Measurements from ENCODE around the gene DCLRE1B.
"Not testable (repeated sequence)": the region's sequence is repeated elsewhere in the genome, so short reads cannot be mapped to it uniquely, and the experiment has no call there.

Gene DCLRE1B

DNA sequence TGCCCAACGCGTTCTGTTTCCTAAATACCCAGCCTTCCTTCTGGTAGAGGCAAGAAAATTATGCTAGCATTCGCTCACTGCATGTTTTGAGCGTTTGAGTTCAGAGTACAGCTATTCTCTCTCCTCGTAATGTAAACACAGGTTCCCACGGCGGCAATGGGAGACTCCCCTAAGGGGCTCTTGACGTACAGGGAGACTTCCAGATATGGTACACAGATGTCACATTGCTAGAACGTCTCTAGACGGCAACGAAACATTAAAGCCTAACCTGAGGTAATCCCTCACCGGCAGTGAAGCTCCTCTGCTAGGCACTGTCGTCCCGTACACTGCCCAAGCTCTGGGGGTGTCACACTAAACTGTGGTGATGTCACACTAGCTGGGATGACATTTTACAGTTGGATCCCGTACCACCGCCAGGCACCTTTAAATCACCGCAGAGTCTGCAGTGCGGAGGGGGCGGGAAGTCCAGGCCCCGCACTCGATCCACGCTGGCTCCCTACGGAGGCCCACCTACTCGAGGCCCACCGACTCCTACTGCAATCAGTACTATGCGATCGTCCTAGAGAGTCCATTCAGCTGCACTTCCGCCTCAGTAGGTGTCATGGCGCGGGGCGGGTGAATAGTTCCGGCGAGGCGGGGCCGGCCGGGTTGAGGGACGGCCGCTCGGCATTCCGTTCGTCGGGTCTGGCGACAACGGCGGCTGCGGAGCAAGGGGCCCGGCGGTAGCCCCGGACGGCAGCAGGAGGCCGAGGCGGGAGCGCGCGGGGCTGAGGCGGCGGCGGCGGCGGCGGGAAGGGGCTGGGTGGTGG lies 24.0 kb downstream of the DCLRE1B start, which contains the start of gene HIPK1:
TSS of gene HIPK1 (plus strand) at position 384 of the 809 bp plus-strand sequence.
- DNase-seq, result peak; percentile 54

DNA sequence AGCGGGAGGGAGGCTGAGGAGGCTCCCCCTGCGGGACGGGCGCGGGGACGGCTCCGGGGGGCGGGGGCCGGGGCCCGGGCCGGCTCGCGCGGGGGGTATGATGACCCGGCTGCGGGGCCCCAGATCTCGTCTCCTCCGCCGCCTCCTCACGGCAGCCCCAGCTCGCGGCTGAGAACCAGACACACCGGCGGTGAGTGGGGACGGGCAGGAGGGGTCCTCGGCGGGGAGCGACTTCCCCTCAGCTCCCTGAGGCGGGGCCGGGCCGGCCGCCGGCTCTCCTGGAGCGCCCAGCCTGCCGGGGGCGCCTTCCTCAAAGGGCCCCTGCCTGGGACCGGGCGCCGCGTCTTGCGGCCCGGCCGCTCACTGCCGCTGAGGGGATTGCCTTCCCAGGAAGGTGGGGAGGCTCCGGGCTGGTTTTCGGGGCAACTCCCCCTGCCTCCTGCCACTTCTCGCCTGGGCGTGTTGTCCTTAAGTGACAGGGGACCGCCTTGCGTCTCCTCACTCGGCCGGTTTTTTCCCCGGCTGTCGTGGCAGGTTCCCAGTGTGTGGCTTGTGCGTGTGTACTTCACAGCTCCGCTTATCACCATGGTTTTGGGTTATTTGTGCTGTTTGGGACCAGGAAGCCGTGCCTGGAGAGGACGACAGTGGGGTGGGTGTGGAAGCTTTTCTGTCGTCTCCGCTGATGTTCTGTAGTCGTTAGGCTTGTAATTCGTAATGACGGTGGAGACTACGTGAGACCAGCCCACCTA lies 24.8 kb downstream of the DCLRE1B start:
- DNase-seq, result no peak

DNA sequence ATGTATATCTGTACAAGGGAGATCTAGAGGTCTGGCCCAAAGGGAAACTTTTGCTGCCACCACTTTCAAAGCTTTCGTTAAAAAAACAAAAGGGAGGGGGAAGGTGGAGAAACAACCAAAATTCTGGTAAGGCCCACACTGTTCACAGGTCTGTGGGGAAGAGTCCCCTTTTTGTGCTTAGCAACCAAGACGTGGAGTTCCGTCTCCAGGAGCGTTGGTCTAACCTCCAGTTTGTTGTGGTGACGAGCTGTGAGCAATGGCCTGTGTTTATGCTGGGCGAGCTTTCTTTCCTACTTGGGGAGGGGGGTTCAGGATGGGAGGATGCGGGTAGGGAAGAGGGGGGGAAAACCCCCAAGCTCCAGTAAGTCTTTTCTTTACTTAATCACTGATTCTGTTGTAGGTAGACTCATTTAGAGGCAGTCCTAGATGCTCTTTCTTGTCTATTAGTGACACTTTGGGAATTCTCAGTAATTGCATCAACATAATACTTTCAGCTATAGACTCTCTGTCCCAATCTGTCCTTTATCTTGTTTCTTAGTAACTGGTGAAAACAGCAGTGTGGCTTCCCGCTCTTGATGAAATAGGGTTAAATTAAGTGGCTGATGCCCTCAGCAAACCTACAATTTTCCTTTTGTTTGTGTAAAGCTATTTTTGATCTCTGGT lies 25.5 kb downstream of the DCLRE1B start:
- no peak for DNase-seq

DNA sequence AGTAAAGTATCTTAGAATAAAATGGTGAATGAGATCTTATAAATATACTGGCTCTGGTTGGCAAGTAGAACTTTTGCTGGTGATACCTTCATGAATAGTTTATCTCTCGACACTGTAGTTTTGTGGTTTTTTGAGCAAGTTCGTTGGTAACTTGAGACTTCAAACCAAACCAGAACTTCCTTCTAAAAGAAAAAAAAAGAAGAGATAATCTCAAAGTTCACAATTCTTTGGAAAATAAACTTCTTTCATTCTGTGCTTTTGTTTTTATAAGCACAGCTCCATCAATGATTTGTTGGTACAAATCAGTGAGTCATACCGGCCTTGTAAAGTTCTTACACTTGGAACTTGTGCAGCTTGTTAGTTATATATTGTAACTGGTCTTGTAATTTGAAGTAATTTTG lies 26.3 kb downstream of the DCLRE1B start:
- DNase-seq, result no peak

DNA sequence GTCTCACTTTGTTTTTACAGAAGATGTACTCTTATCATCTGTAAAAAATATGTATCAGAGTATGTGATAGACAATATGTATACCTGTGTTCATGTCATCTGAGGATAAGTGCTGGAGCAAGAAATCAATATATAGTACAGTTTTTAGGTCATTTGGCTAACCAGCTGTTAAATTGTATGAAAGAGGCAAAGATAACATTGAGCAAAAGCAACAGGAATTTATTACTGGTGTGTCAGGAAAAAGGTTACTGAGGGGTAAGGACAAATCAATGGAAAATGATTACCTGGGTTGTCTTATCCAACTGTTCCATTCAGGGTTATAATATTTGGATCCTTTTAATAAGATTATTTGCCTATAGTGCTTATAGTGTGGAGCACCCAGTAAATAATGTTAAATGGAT lies 28.9 kb downstream of the DCLRE1B start:
- DNase-seq, result no peak

DNA sequence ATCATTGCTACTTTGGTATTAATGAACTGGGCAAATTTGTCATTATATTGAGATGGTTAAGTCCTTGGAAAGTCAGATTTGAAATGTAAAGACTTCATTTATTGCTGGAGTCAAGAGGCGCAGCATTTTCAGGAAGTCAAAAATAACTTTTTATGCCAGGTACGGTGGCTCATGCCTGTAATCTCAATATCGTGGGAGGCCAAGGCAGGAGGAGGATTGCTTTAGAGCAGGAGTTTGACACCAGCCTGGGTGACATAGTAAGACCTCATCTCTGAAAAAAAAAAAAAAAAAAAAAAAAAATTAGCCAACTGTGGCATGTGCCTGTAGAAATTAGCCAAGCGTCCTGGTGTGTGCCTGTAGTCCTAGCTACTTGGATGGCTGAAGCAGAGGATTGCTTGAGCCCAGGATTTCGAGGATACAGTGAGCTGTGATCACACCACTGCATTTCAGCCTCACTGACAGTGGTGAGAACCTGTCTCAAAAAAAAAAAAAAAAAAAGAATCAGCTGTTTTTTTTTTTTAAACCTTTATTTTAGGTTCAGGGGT lies 29.5 kb downstream of the DCLRE1B start:
- DNase-seq, result no peak

DNA sequence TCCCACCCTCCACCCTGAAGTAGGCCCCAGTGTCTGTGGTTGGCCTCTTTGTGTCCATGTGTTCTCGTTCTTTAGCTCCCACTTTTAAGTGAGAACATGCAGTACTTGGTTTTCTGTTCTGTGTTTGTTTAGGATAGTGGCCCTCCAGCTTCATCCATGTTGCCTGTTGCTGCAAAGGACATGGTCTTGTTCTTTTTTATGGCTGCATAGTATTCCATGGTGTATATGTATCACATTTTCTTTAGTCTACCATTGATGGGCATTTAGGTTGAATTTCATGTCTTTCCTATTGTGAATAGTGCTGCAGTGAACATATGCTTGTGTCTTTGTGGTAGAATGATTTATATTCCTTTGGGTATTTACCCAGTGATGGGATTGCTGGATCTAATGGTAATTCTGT lies 30.1 kb downstream of the DCLRE1B start:
- DNase-seq, result no peak

DNA sequence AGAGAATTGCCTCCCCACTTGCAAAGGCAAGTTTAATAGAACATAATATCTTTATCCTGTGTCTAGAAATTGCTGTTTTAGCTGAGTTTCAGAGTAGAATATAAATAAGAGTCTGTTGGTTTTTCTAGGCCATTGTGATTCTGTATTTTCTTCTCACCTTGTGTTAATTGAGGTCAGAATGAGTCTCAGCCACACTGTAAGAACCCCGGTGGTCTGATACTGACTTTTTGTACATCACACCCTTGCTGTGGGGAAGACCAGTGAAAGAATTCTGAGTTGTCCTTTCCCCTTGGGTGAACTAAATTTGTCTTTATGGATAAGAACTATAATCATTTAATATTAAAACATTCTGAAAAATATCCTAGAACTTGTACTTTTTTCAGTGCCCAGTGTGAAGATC lies 30.8 kb downstream of the DCLRE1B start:
- no peak for DNase-seq

DNA sequence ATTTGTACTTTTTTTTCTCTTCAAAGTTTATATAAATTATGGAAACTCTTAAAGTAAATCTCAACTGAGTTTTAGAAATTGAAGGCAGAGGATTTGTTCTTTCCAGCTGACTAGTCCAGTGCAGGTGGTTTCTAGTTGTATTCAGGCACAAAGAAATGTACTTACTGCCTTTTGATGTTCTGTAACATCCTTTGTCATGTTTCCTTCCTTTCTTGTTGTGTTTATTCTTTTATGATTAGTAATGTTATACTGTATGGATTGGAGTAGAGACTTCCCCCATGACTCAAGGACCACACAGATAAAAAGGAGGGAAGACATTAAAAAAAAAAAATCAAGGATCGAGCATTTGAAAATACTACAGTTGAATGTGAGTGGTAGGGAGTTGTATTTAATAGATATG lies 32.0 kb downstream of the DCLRE1B start:
- no peak for DNase-seq

DNA sequence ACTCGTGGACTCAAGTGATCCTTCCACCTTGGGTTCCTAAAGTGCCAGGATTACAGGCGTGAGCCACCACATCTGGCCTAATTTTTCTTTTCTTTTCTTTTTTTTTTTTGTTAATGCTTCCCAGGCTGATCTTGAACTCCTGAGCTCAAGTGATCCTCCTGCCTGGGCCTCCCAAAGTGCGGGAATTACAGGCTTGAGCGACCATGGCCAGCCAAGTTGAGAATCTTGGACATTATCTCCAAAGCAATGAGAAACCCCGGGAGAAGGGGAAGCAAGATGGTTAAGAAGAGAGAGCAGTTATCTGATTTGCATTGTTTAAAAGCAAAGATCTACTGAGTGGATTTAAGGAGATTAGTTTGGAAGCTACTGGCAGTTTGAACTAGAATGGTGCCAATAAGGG lies 33.1 kb downstream of the DCLRE1B start:
- DNase-seq, result no peak

DNA sequence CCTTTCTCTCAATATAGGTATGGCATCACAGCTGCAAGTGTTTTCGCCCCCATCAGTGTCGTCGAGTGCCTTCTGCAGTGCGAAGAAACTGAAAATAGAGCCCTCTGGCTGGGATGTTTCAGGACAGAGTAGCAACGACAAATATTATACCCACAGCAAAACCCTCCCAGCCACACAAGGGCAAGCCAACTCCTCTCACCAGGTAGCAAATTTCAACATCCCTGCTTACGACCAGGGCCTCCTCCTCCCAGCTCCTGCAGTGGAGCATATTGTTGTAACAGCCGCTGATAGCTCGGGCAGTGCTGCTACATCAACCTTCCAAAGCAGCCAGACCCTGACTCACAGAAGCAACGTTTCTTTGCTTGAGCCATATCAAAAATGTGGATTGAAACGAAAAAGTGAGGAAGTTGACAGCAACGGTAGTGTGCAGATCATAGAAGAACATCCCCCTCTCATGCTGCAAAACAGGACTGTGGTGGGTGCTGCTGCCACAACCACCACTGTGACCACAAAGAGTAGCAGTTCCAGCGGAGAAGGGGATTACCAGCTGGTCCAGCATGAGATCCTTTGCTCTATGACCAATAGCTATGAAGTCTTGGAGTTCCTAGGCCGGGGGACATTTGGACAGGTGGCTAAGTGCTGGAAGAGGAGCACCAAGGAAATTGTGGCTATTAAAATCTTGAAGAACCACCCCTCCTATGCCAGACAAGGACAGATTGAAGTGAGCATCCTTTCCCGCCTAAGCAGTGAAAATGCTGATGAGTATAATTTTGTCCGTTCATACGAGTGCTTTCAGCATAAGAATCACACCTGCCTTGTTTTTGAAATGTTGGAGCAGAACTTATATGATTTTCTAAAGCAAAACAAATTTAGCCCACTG lies 35.5 kb downstream of the DCLRE1B start:
- DNase-seq, result no peak

DNA sequence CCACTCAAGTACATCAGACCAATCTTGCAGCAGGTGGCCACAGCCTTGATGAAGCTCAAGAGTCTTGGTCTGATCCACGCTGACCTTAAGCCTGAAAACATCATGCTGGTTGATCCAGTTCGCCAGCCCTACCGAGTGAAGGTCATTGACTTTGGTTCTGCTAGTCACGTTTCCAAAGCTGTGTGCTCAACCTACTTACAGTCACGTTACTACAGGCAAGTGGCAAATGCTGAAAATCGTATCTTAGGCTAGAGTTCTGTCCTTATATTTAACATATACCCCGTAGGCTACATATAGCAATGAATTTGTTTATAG lies 36.1 kb downstream of the DCLRE1B start:
- no peak for DNase-seq

DNA sequence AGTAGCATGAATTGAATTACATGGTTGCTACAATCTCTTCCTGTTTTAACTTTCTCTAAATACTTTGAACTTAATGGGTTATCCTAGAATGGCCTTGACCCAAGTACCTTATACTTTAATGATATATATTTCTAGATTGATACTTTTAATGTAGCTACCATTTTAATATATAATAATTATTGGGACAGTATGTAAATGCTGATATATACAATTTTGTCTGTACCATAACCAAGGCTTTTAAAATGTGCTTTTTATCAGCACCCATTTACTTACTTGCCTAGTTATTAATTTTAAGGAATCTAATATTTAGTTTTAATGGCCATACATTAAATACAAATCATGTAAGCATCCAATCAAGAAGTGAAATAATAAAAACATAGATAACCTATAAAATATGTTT lies 37.4 kb downstream of the DCLRE1B start:
- DNase-seq, result no peak

DNA sequence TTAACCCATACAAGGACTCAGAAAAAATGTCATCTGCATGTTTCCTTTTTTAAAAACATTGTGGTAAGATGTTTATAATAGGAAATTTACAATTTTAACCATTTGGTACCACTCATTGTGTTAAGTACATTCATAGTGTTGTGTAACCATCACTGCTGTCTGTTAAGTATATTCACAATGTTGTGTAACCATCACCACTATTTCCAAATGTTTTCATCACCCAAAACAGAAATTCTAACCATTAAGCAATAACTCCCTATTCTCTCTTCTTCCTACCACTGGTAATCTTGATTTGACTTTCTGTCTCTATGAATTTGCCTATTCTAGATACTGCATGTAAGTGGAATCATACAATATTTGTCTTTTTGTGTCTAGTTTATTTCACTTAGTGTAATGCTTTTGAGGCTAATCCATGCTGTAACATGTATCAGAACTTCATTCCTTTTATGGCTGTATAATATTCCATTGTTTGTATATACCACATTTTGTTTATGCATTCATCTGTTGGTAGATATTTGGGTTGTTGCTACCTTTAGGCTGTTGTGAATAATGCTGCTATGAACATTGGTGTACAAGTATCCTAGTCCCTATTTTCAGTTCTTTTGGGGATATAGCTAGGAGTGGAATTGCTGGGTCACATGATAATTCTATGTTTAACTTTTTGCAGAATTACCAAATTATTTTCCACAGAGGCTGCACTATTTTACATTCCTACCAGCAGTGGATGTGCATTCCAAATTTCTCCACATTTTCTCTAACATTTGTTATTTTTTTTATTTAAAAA lies 38.1 kb downstream of the DCLRE1B start:
- no peak for DNase-seq

DNA sequence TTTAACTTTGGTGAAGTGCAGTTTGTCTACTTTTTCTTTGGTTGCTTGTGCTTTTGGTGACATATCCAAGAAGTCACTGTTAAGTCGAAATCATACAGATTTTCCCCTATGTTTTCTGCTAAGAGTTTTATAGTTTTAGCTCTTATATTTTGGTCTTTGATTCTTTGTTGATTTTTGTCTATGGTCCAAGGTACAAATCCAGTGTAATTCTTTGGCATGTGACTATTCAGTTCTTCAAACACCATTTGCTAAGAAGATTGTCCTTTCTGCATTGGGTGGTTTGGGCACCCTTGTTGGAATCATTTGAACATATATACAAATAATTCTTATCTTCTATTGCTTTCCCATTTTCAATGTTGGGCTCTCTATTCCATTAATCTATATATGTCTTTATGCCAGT lies 40.2 kb downstream of the DCLRE1B start:
- no peak for DNase-seq

DNA sequence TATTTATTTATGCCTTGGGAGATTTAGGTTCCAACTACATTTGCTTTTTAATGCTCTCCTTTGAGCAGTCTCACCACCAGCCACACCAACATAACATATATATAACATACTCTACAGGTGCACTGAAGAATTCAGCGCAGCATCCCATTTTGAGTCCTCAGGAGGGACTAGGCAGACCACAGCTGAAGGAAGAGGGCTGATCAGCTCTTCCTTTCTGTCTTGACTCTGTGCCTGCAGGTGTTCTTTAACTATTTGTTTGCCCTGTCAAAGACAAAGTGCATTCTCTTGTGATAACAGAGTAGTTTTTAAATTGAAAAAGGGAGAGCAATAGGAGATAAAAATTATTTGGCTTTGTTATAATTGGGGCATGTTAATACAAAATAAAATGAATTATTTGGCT lies 41.0 kb downstream of the DCLRE1B start:
- no peak for DNase-seq

DNA sequence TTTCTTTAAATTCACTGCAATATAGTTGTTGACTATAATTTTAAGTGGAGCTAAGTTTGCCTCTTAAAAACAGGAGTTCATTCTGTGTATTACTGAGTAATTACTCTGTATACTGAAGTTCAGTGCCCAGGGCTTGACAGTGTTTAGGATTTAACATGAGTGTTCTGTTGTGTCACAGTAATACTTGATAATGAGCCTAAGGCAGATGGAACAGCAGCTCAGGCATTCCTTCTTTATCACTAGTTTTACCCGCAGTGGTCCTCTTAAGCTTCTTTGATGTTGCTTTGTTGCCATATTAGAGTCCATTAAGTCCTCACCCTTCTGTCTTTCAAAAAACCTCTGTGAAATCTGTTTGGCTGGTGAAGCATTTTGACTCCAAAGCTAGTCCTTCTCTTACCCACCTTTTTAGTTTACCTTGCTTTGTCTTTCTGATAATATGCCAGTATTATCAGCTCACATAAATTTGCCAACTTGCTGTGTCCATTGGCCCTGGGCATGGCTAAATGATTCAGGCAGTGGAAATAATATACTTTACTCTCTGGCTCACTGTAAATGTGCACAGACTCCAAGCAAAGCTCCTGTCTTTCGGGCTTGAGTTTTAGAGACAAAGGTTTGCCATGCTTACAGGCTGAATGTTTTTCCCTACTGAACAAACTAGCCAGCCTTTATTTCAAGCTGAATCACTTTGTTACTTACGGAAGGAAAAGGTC lies 41.7 kb downstream of the DCLRE1B start:
- no peak for DNase-seq

DNA sequence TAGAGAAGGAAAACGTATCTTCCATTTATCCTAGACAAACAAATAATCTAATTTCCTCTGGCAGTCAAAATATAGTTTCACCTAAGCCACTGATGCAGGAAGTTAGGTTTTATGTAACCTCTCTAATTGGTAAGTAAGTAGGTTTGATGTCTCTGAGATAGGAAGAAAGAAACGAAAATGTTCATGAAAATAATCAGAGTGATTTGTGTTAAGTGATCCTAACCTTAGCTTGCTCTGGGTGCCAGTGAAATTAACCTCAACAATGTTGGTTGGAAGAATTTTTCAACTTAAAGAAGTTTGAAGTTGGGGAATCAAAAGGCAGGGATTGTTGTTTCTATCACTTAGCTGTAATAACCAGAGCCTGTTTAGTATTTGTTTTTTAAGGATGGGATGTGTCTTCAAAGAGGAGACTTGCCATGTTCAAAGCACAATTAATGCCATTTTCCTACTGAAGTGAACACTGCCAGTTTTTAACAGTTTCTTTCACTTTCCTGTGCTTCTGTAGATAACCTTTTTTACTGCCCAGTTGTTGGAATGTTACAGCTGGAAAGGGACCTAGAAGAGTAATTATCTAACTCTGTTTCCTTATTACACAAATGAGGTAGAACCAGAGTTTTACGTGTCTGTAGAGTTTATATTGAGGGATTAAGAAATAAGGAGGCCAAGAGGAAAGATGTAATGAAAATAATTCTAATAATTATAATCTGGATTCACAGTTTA lies 42.4 kb downstream of the DCLRE1B start:
- no peak for DNase-seq

DNA sequence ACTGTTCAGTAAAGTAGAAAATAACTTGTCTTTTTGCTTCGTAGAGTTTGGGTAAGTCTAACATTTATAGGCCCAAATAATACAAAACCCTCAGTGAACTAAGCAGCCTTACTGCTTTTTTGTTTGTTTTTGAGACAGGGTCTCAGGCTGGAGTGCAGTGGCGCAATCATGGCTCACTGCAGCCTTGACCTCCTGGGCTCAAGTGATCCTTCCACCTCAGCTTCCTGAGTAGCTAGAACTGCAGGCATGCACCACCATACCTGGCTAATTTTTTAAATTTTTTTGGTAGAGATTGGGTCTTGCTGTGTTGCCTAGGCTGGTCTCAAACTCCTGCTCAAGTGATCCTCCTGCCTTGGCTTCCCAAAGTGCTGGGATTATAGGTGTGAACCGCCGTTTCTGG lies 43.0 kb downstream of the DCLRE1B start:
- DNase-seq, result not testable (repeated sequence)

DNA sequence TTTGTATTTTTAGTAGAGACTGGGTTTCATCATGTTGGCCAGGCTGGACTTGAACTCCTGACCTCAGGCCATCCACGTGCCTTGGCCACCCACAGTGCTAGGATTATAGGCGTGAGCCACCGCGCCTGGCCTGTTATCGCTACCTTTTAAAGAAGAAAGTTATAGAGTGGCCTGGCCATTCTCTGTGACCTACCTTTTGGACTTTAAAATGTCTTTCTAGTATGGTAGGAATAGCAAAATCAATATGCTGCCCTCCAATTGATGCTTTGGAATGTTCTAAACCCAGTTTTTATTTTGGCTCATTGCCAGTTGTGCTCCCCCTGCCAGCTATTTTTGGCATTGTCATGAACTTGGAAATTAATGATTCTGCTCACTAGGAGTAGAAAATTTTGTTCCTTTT lies 43.9 kb downstream of the DCLRE1B start:
- DNase-seq, result no peak

DNA sequence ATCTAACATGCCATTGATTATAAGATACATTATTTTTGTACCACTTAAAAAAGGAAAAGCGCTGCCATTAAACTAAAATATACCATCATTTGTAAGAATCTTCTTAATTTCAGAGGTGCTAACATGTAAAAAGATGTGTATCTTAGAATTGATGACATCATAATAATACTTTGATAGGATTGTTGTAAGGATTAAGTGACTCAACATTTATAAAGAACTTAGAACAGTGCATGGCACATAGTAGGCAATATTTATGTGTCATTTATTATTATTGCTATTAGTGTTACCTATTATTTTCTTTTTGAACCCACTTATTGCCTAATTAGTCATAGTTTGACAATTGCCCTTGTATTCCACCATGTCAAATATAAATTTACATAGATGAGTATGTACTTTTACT lies 45.8 kb downstream of the DCLRE1B start:
- no peak for DNase-seq
